SK-N-SH (cell line): ENCODE data around the gene DCDC2. TPM values are rescaled to one million over a fixed set of nuclear protein-coding genes. Genes with fewer than 3 reads are reported as not detected.

Source experiments
- CTCF ChIA-PET: fragments of 300-600, 350-600 bp; formaldehyde crosslinking; extraction: SDS; loops from one replicate; lab custom pipeline; 2021; lab: Yijun Ruan, JAX
- POLR2A ChIA-PET: fragments of 350-600 bp; sonication (Branson Sonifier 250); formaldehyde crosslinking; extraction: SDS; loops from one replicate; lab custom pipeline; 2020; ENCODE audit warnings: antibody characterized with exemption, inconsistent platforms; lab: Yijun Ruan, JAX
- DNase-seq: peaks from one replicate; pipeline ENCODE4 v3.0.0; 2012
- H2AFZ ChIP-seq: fragments of 200-600 bp; sonication (generic); 2 replicates; pipeline ENCODE4 v1.8.1; 2016; ENCODE audit warnings: antibody characterized with exemption, mild to moderate bottlenecking, low read depth
- H3F3A ChIP-seq: fragments of 200-600 bp; sonication (generic); replicated peaks from 2 replicates; pipeline ENCODE3; 2016; ENCODE audit warnings: antibody characterized with exemption, mild to moderate bottlenecking; ENCODE audit not compliant: insufficient read depth
- H3K27ac ChIP-seq, 2 experiments: fragments of 200-500 bp in 1 of 2; fragments of 200-600 bp in 1 of 2; sonication (Bioruptor generic) in 1 of 2; sonication (generic), shearing (Covaris generic) in 1 of 2; 2 replicates each; pipeline versions ENCODE4 v1.5.1 to v1.6.1; 2014 to 2016; ENCODE audit warnings: low read depth in 2 of 2, inconsistent platforms in 1 of 2, low read length in 1 of 2, mild to moderate bottlenecking in 1 of 2, mixed read lengths in 1 of 2
- H3K27me3 ChIP-seq: fragments of 200-600 bp; sonication (generic), shearing (Covaris generic); 2 replicates; pipeline ENCODE4 v1.6.1; 2016; ENCODE audit warnings: mixed run types; ENCODE audit not compliant: insufficient read depth
- H3K36me3 ChIP-seq, 2 experiments: fragments of 200-500 bp in 1 of 2; fragments of 200-600 bp in 1 of 2; sonication (Bioruptor generic) in 1 of 2; sonication (generic) in 1 of 2; replicated peaks in 1 of 2; 2 replicates each; pipeline versions ENCODE3 to v1.5.1; 2014 to 2016; ENCODE audit warnings: low read length in 1 of 2, mild to moderate bottlenecking in 1 of 2; ENCODE audit not compliant: insufficient read depth in 2 of 2, control insufficient read depth in 1 of 2
- H3K4me1 ChIP-seq, 2 experiments: fragments of 200-500 bp in 1 of 2; fragments of 200-600 bp in 1 of 2; sonication (Bioruptor generic) in 1 of 2; sonication (generic), shearing (Covaris generic) in 1 of 2; 2 replicates each; pipeline versions ENCODE4 v1.5.1 to v1.6.1; 2014 to 2016; ENCODE audit warnings: low read depth in 1 of 2, low read length in 1 of 2, mixed run types in 1 of 2; ENCODE audit not compliant: insufficient read depth in 2 of 2, control insufficient read depth in 1 of 2
- H3K4me2 ChIP-seq: fragments of 200-600 bp; sonication (generic), shearing (Covaris generic); 2 replicates; pipeline ENCODE4 v1.6.1; 2017; ENCODE audit warnings: mixed run types
- H3K4me3 ChIP-seq, 2 experiments: fragments of 200-500 bp in 1 of 2; fragments of 200-600 bp in 1 of 2; sonication (Bioruptor generic) in 1 of 2; sonication (generic), shearing (Covaris generic) in 1 of 2; 2 replicates each; pipeline versions ENCODE4 v1.5.1 to v1.8.1; 2014 to 2016; ENCODE audit warnings: low read depth in 2 of 2, inconsistent platforms in 1 of 2, low read length in 1 of 2, mild to moderate bottlenecking in 1 of 2, mixed read lengths in 1 of 2, moderate library complexity in 1 of 2
- H3K79me2 ChIP-seq: fragments of 200-600 bp; sonication (generic); 2 replicates; pipeline ENCODE4 v1.8.1; 2017; ENCODE audit warnings: mild to moderate bottlenecking; ENCODE audit not compliant: insufficient read depth
- H3K9ac ChIP-seq: fragments of 200-600 bp; sonication (generic); 2 replicates; pipeline ENCODE4 v1.6.1; 2017; ENCODE audit warnings: mixed run types
- H3K9me2 ChIP-seq: fragments of 200-600 bp; sonication (generic); 2 replicates; pipeline ENCODE4 v1.6.1; 2017; ENCODE audit warnings: mixed run types
- H3K9me3 ChIP-seq: fragments of 200-600 bp; sonication (generic); 2 replicates; pipeline ENCODE4 v1.6.1; 2017; ENCODE audit warnings: mixed run types, mild to moderate bottlenecking, moderate library complexity
- H4K20me1 ChIP-seq: fragments of 200-600 bp; sonication (generic); 2 replicates; pipeline ENCODE4 v1.6.1; 2017; ENCODE audit warnings: mild to moderate bottlenecking, mixed run types; ENCODE audit not compliant: insufficient read depth
- ELF1 ChIP-seq: IDR thresholded peaks from 2 replicates; pipeline ENCODE4 v1.4.0; 2012
- EP300 ChIP-seq, 2 experiments: IDR thresholded peaks; 2 replicates each; pipeline versions ENCODE4 v1.4.0 to v1.6.1; 2012; ENCODE audit warnings: borderline replicate concordance in 1 of 2, low read depth in 1 of 2, low read length in 1 of 2
- FOXJ3 ChIP-seq: sonication (generic); formaldehyde crosslinking; IDR thresholded peaks from 2 replicates; pipeline ENCODE4 v1.5.1; 2020; ENCODE audit warnings: mild to moderate bottlenecking, missing genetic modification reagents
- FOXM1 ChIP-seq: IDR thresholded peaks from 2 replicates; pipeline ENCODE4 v1.4.0; 2012; ENCODE audit warnings: low read depth, mild to moderate bottlenecking
- MEF2A ChIP-seq: IDR thresholded peaks from 2 replicates; pipeline ENCODE4 v1.4.0; 2012; ENCODE audit warnings: low read depth, borderline replicate concordance
- PBX3 ChIP-seq: IDR thresholded peaks from 2 replicates; pipeline ENCODE4; 2012
- RCOR1 ChIP-seq: fragments of 150-350 bp; IDR thresholded peaks from 2 replicates; pipeline ENCODE4 v1.6.1; 2017; ENCODE audit warnings: antibody characterized with exemption, low read length
- RXRA ChIP-seq: IDR thresholded peaks from 2 replicates; pipeline ENCODE4 v1.4.0; 2012; ENCODE audit warnings: low read depth, mild to moderate bottlenecking, borderline replicate concordance
- TCF12 ChIP-seq: IDR thresholded peaks from 2 replicates; pipeline ENCODE4 v1.4.0; 2012
- WGBS: methylation state at CpG from one replicate; pipeline ENCODE4 v1.1.6; 2017; ENCODE audit warnings: low lambda C conversion rate; 5-methylcytosine and 5-hydroxymethylcytosine counted together
- polyA plus RNA-seq, 3 experiments: library from polyadenylated mRNA; depleted of rRNA; stranded (reverse); fragments of >200 nt; gene quantifications; 2 replicates each; pipeline ENCODE4 v1.2.3, GENCODE V29; 2012
- TF ChIP-seq, protein P1 (sequence below): fragments of 150-350 bp; IDR thresholded peaks from 2 replicates; pipeline ENCODE4 v1.6.1; 2016; ENCODE audit warnings: mild to moderate bottlenecking, low read depth, low read length

The DCDC2 gene
- polyA plus RNA-seq, 1 of the 3 experiments (the other 2 are of a cell fraction) = not detected

DNA sequence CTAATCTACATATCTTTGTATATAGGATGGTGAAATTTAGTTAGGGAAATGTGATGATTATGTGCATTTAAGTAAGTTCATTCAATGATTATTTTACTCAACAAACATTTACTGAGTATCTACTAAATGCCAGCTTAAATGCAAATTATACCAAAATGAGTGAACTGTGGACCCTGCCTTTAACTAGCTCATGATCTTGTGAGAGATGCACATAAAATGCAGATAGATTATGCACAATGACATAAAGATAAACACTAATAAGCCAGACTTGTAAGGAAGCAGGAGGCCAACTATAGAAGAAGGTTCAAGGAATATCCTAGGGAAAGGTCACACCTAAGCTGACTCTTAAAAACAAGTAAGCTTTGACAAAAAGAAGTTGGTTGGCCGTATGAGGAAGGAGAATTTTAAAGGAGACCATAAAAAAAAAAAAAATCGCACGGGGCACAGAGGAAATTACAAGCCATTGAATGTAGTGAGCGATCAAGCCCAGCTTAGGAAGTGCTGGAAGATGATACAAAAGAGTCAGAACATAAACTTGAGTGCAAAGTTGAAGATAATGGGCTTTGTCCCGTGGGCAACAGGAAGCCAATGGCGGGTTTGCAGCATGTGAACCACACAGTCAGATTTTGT is 123.9 kb downstream of the DCDC2 start:
- no peak overlapping the region for H3K27ac ChIP-seq
- H3K9ac ChIP-seq = no peak overlapping the region
- ChIA-PET CTCF (no interaction called here), POLR2A (no interaction called here)
- DNase-seq = no peak
- no peaks in the 10 kb centered on the region for H4K20me1 ChIP-seq
- WGBS = 34% methylated on average over 6 of the region's 6 CpGs
- no peaks in the 10 kb centered on the region for H3F3A ChIP-seq
- TF ChIP-seq FOXJ3 (CRISPR knock-in tag) (no peak), TCF12 (no peak), MEF2A (no peak), FOXM1 (no peak), RCOR1 (no peak), EP300 (IDR thresholded peaks at IDR 0.05; ENCODE audit: borderline replicate concordance in 1 of 2, low read depth in 1 of 2, low read length in 1 of 2) (no peak), ELF1 (no peak), PBX3 (no peak), RXRA (no peak)
- TF ChIP-seq, protein P1, sequence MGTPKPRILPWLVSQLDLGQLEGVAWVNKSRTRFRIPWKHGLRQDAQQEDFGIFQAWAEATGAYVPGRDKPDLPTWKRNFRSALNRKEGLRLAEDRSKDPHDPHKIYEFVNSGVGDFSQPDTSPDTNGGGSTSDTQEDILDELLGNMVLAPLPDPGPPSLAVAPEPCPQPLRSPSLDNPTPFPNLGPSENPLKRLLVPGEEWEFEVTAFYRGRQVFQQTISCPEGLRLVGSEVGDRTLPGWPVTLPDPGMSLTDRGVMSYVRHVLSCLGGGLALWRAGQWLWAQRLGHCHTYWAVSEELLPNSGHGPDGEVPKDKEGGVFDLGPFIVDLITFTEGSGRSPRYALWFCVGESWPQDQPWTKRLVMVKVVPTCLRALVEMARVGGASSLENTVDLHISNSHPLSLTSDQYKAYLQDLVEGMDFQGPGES = no peak
- no peak overlapping the region for H3K4me3 ChIP-seq
- H3K9me2 ChIP-seq = no peaks in the 10 kb centered on the region
- H3K79me2 ChIP-seq = no peaks in the 10 kb centered on the region
- no peaks in the 10 kb centered on the region for H3K9me3 ChIP-seq
- H3K4me1 ChIP-seq = peaks cover 0 to 2% of the 10 kb centered on the region in 2 experiments; a peak in 1 of 4 replicates
- no peaks in the 10 kb centered on the region for H3K36me3 ChIP-seq
- H3K27me3 ChIP-seq = no peaks in the 10 kb centered on the region
- H2AFZ ChIP-seq = no peak overlapping the region
- no peak overlapping the region for H3K4me2 ChIP-seq

DNA sequence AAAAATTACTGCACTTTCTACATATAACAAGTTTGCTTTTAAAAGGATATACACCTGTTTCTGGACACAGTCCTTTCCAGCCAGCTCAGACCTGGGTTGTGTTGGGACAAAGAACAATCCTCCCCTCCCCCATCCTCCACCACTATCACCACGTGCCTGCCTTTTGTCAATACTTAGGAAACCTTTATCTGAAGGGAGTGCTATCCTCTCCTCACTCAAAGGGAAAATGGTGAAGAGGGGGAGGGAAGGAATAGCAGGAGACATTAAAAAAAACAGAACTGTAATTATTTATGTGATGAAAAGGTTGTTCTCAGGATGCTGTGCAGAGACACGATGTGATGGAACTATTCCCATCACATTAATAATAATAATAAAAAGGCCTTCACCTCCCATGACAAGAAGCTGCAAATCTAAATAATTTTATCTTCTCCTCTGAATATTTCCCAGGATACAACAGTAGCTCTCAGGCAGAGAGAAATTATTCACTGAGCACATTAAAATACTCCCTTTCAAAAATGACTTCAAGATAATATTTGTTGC is 126.4 kb downstream of the DCDC2 start:
- H3K9ac ChIP-seq = no peak overlapping the region
- H3K36me3 ChIP-seq = no peaks in the 10 kb centered on the region
- H3K27ac ChIP-seq = no peak overlapping the region
- DNase-seq = no peak
- CTCF ChIA-PET = interaction anchor here (1.9 kb wide), 1 partner anchor 27 kb away, joined by 4 read pairs; no protein-coding TSS in a partner anchor
- 13% methylated on average over 2 of the region's 2 CpGs for WGBS
- H3F3A ChIP-seq = no peaks in the 10 kb centered on the region
- H4K20me1 ChIP-seq = no peaks in the 10 kb centered on the region
- no peak for TF ChIP-seq FOXM1
- POLR2A ChIA-PET = no interaction called here
- H3K9me2 ChIP-seq = no peaks in the 10 kb centered on the region
- no peaks in the 10 kb centered on the region for H3K79me2 ChIP-seq
- H3K27me3 ChIP-seq = no peaks in the 10 kb centered on the region
- no peak overlapping the region for H3K4me2 ChIP-seq
- peaks cover 5 to 10% of the 10 kb centered on the region in 2 experiments; a peak in 2 of 4 replicates for H3K4me1 ChIP-seq
- H3K4me3 ChIP-seq = no peak overlapping the region
- no peaks in the 10 kb centered on the region for H3K9me3 ChIP-seq
- H2AFZ ChIP-seq = no peak overlapping the region
